ENCODE measurements around the gene DOK4. TPM values are rescaled to one million over a fixed set of nuclear protein-coding genes. Genes with fewer than 3 reads are reported as not detected.

DOK4 gene
- total RNA-seq = 28.2 and 36.4 TPM in 2 replicates

DNA sequence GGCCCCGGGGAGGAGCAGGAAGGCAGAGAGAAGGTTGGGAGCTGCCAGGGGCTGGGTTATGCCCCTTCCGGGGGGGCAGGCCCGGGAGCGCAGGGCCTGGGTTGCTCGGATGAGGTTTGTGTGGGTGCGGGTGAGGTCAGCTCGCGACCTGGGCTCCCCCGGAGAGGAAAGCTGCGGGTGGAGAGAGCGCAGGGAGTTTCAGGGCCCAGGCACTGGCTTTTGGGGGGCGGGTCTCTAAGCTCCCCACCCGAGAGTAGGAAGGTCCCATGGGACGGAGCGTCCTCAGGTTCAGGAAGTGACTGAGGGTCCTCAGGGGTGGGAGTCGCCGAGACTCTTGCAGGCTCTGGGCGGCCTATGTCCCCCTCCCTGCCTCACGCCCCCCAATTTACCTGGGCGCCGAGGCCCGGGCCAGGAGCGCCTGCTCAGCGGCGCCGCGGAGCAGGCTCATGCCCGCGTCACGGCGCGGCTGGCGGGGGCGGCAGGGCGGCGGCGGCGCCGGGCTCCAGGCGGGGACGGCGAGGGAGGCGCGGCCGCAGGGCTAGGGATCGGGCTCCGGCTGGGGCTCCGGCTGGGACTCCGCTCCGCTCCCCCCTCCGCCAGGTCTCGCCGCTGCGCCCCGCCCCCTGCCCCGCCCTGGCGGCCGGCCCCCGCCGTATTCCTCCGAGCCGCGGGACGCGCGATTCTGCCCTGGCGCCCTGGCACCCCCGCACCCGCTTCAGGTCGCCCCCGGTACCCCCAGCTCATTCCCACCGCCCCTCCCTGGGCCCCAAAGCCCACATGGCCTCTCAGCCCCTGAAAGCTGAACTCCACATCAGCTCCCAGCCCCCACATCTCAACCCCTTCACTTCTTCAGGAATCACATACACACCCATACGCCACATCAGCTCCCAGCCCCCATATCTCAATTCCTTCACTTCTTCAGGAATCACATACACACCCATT, at the start of gene DOK4:
Gene DOK4, minus strand, starts transcription at position 578 of the 942 bp plus-strand sequence. CDS start 6,986 bp downstream, outside the sequence.

DNA sequence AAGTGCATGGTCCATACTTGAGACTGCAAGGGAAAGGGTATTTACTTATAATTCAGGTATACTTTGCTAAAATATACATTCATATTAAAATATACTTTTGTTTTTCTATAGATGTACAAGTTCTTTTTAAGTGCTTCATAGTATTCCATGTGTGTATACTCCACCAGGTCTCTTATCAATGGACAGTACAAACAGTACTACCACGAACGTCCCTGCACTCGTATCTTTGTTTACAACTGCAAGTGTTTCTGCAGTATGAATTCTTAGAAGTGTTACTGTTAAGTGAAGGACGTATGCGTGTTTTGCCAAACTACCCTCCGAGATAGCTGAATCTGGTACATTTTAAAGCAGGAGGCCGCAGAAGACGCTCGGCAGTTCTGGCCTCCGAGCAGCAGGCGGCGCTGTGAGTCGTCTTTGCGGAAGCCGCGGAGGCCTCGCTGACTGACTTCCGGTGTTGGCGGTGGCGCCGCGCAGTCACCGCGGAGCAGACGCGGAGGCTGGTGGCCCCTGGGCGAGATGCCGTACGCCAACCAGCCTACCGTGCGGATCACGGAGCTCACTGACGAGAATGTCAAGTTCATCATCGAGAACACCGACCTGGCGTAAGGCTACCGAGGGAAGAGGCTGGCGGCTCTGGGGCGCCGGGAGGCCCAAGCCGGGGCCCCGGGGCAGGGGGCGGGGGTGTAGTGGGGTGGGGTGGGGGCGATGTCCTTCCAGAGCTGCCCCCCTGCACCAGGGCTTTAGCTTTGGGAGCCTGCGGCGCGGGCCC, 23.9 kb downstream of the DOK4 start, which contains the start of gene POLR2C:
Gene POLR2C, plus strand, starts transcription at position 471 of the 769 bp plus-strand sequence. Its CDS starts 46 bp downstream, at position 517.

DNA sequence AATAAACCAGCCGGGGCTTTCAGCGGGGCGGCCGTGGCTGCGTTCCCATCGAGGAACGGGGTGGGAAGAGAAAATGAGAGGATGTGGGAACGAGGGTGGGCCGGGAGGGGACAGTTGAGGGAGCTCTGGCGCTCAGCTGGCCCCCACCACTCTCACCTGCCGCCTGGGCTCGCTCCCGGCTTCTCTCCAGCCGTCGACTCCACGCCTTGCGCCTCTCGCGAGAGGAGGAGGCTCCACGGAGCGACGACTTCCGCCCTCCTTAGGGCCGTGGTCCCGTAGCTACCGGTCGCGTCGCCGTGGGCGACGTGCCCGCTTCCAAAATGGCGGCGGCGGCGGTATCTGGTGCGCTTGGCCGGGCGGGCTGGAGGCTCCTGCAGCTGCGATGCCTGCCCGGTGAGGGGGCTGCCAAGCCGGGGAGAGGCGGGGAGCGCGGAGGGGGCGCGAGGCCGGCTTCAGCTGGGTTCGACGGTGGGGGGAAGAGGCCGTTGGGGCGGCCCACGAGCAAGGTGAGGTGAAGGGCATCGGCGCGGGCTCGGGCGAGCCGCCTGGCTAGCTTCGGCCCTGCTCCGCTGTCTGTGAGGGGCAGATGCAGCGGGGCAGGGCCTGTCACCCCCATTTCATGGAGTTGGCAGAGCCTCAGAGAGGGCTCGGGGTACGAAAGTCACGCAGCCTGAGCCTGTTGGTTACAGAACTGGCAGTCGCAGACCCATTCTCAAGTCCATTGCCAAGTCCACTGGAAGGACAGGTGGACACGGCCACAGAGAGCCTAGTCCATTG, 38.9 kb downstream of the DOK4 start, which contains the start of the genes CIAPIN1 and COQ9:
Gene CIAPIN1, minus strand, starts transcription at position 200 of the 777 bp plus-strand sequence. CDS start 6,457 bp downstream, outside the sequence.
Gene COQ9, plus strand, starts transcription at position 294 of the 777 bp plus-strand sequence. Its CDS starts 27 bp downstream, at position 321.

Other genes with a start within 250 kb of the DOK4 start
- 56.3 and 58.3 TPM in 2 replicates for gene ARL2BP, start 241.2 kb downstream of the DOK4 start, total RNA-seq
- gene PLLP, start 201.8 kb downstream of the DOK4 start, total RNA-seq = not detected in 2 replicates
- gene CCL22, start 127.7 kb downstream of the DOK4 start, total RNA-seq = not detected in 2 replicates
- gene CX3CL1, start 114.0 kb downstream of the DOK4 start, total RNA-seq = 0.09 TPM in 1 of 2 replicates, not detected in the other
- gene CCL17, start 81.7 kb downstream of the DOK4 start, total RNA-seq = not detected in 2 replicates
- 33.8 and 45.7 TPM in 2 replicates for gene CIAPIN1, start 39.1 kb downstream of the DOK4 start, total RNA-seq
- 40.5 and 43.6 TPM in 2 replicates for gene COQ9, start 39.0 kb downstream of the DOK4 start, total RNA-seq
- 110 and 116 TPM in 2 replicates for gene POLR2C, start 23.8 kb downstream of the DOK4 start, total RNA-seq
- 16.8 and 19.3 TPM in 2 replicates for gene CCDC102A, start 50.1 kb upstream of the DOK4 start, total RNA-seq
- gene ADGRG5, start 56.1 kb upstream of the DOK4 start, total RNA-seq = not detected in 2 replicates
- 0.43 and 1.8 TPM in 2 replicates for gene ADGRG1, start 142.1 kb upstream of the DOK4 start, total RNA-seq
- not detected in 2 replicates for gene ADGRG3, start 181.8 kb upstream of the DOK4 start, total RNA-seq
- gene DRC7, start 208.3 kb upstream of the DOK4 start, total RNA-seq = 0.37 TPM in 1 of 2 replicates, not detected in the other
- gene KATNB1, start 249.3 kb upstream of the DOK4 start, total RNA-seq = 17.8 and 19.6 TPM in 2 replicates

Data from smooth muscle cell of bladder (primary cell).